SK-N-MC (cell line): ENCODE measurements around the gene SULT1A3.
"Not testable (repeated sequence)": the region's sequence is repeated elsewhere in the genome, so short reads cannot be mapped to it uniquely, and the experiment has no call there.

Experiments used
- DNase-seq: peaks from one replicate; pipeline ENCODE4 v3.0.0-alpha.2; 2011; ENCODE audit warnings: low read depth, low spot score
- H3K27ac ChIP-seq: fragments of 200-600 bp; sonication (generic); 2 replicates; pipeline ENCODE4 v1.5.1; 2016; ENCODE audit warnings: mixed run types
- H3K36me3 ChIP-seq: fragments of 200-600 bp; sonication (generic); 2 replicates; pipeline ENCODE4 v1.6.1; 2017; ENCODE audit warnings: antibody characterized with exemption, low read length, mixed read lengths; ENCODE audit not compliant: insufficient read depth
- H3K4me3 ChIP-seq: fragments of 200-600 bp; sonication (generic); 2 replicates; pipeline ENCODE4 v1.5.1; 2016
- H3K9ac ChIP-seq: fragments of 200-600 bp; sonication (generic); 2 replicates; pipeline ENCODE4 v1.8.0; 2017; ENCODE audit warnings: mixed run types, mixed read lengths; ENCODE audit not compliant: insufficient read length
- H3K9me3 ChIP-seq: fragments of 200-600 bp; sonication (generic); 2 replicates; pipeline ENCODE4 v1.6.1; 2017; ENCODE audit warnings: low read depth, mild to moderate bottlenecking, antibody characterized with exemption, low read length, moderate library complexity, mixed read lengths

Gene SULT1A3

GRCh38 chr16:30205541-30206236 is 6.6 kb downstream of the SULT1A3 start:
- peak overlapping the region; percentile 57 for H3K4me3 ChIP-seq
- H3K9me3 ChIP-seq, H3K9ac ChIP-seq, H3K36me3 ChIP-seq, H3K27ac ChIP-seq, DNase-seq: not testable (repeated sequence)

- DNase-seq, result not testable (repeated sequence)
These were observed 7.2 kb downstream of the SULT1A3 start for GRCh38 chr16:30206252-30206651.

GRCh38 chr16:30207063-30207704 is 8.1 kb downstream of the SULT1A3 start:
- DNase-seq, H3K9me3 ChIP-seq, H3K9ac ChIP-seq, H3K4me3 ChIP-seq, H3K36me3 ChIP-seq, H3K27ac ChIP-seq: not testable (repeated sequence)

More at GRCh38 chr16:30206252-30206651, 7.2 kb downstream of the SULT1A3 start:
- not testable (repeated sequence) for H3K9ac ChIP-seq, H3K9me3 ChIP-seq, H3K36me3 ChIP-seq, H3K27ac ChIP-seq
- H3K4me3 ChIP-seq, result peak overlapping the region; percentile 57

- not testable (repeated sequence) for H3K36me3 ChIP-seq, DNase-seq, H3K27ac ChIP-seq, H3K9ac ChIP-seq, H3K9me3 ChIP-seq, H3K4me3 ChIP-seq
These were observed 10.0 kb downstream of the SULT1A3 start for GRCh38 chr16:30209032-30209431.

DNA sequence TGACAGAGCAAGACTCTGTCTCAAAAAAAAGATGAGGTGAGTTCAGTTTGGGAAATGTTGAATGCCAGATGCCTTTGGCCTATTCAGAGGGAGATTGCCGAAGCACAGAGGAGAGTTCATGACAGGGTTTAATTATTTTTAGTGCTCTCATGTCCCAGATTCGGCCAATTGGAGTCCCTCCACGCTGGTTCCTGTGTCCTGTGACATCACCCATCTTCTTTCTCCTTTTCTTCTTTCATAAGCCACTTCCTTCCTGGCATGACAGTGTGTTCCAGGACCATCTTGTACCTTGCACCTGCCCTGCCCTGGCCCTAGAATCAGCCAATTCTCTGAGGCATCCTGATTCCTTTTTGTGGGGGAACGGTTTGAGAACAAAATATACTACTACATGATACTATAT is 12.4 kb downstream of the SULT1A3 start:
- DNase-seq, H3K36me3 ChIP-seq, H3K9me3 ChIP-seq, H3K27ac ChIP-seq, H3K4me3 ChIP-seq, H3K9ac ChIP-seq: not testable (repeated sequence)

DNA sequence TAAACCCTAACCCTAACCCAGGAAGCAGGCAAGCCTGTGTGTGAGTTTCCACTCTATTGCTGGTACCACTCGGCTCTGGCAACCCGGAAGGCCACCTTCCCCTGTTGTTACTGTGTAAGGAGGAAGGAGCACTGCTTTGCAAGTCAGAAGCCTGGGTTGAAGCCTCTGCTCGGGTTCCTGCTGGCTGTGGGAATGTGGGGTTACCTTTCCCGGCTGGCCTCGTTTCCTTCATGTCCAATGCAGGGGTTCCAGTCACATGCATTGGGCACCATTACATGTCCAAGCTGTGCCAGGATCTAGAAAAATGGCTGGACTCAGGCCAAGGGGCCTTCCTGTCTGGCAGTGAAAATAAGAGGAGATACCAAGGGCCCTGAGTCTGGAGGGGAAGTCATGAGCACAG is 18.0 kb downstream of the SULT1A3 start:
- H3K9me3 ChIP-seq, H3K9ac ChIP-seq, H3K4me3 ChIP-seq, H3K27ac ChIP-seq, H3K36me3 ChIP-seq, DNase-seq: not testable (repeated sequence)

- not testable (repeated sequence) for H3K9me3 ChIP-seq, H3K27ac ChIP-seq, H3K36me3 ChIP-seq, DNase-seq, H3K4me3 ChIP-seq, H3K9ac ChIP-seq
These were observed 49.3 kb downstream of the SULT1A3 start, which contains the start of gene NPIPB13 for GRCh38 chr16:30248379-30248778. Gene NPIPB13 (minus strand): TSS chr16:30248479. CDS start chr16:30245573, 2,906 bp downstream.
